A673 (cell line): ENCODE data around the gene TAF4. TPM values are rescaled to one million over a fixed set of nuclear protein-coding genes. Genes with fewer than 3 reads are reported as not detected.
"Not testable (repeated sequence)": the region's sequence is repeated elsewhere in the genome, so short reads cannot be mapped to it uniquely, and the experiment has no call there.

Experiments used
- BruUV-seq: library from RNA; stranded (reverse); fragments of 400-500 nt; replicated peaks from 2 replicates; lab custom pipeline; 2021; lab: Mats Ljungman, UMichigan
- CTCF ChIA-PET: fragments of 300-600 bp; sonication (Branson Sonifier 250); formaldehyde crosslinking; loops from one replicate; lab custom pipeline; 2022; ENCODE audit warnings: antibody characterized with exemption; lab: Charles Lee
- POLR2A ChIA-PET: fragments of 300-600 bp; sonication (Branson Sonifier 250); formaldehyde crosslinking; loops from one replicate; lab custom pipeline; 2022; ENCODE audit warnings: antibody characterized with exemption; ENCODE audit not compliant: low non-redundant PET; lab: Charles Lee
- DNase-seq: peaks from one replicate; pipeline ENCODE4 v3.0.0-alpha.2; 2015; ENCODE audit warnings: low spot score
- H3K27ac ChIP-seq: fragments of 200-600 bp; sonication (generic); 2 replicates; pipeline ENCODE4 v1.5.1; 2016; ENCODE audit warnings: mixed run types, low read depth, mild to moderate bottlenecking, mixed read lengths, antibody characterized with exemption, low read length; ENCODE audit not compliant: poor library complexity, severe bottlenecking
- H3K27me3 ChIP-seq: fragments of 200-600 bp; sonication (generic); replicated peaks from 2 replicates; pipeline ENCODE4 v1.6.1; 2017; ENCODE audit warnings: mixed run types, low read depth, mild to moderate bottlenecking, mixed read lengths, antibody characterized with exemption, low read length; ENCODE audit not compliant: insufficient read depth, poor library complexity
- H3K36me3 ChIP-seq: fragments of 200-600 bp; sonication (generic); 2 replicates; pipeline ENCODE4 v1.6.1; 2016; ENCODE audit warnings: mixed run types, mild to moderate bottlenecking, mixed read lengths, antibody characterized with exemption, low read length; ENCODE audit not compliant: insufficient read depth, poor library complexity, severe bottlenecking
- H3K4me1 ChIP-seq: fragments of 200-600 bp; sonication (generic); 2 replicates; pipeline ENCODE4 v1.6.1; 2017; ENCODE audit warnings: mixed run types, mild to moderate bottlenecking, mixed read lengths, antibody characterized with exemption, low read length; ENCODE audit not compliant: insufficient read depth, poor library complexity, severe bottlenecking
- H3K4me3 ChIP-seq: fragments of 200-600 bp; sonication (generic); 2 replicates; pipeline ENCODE4 v1.5.1; 2016; ENCODE audit warnings: low read depth, mixed run types, mild to moderate bottlenecking, mixed read lengths, low read length; ENCODE audit not compliant: poor library complexity, severe bottlenecking
- H3K9me3 ChIP-seq: fragments of 200-600 bp; sonication (generic); 2 replicates; pipeline ENCODE4 v1.6.1; 2016; ENCODE audit warnings: mixed run types, low read depth, mild to moderate bottlenecking, mixed read lengths, antibody characterized with exemption, low read length; ENCODE audit not compliant: poor library complexity, severe bottlenecking
- CTCF ChIP-seq: fragments of 300-800, 200-600 bp; sonication (generic); conservative IDR thresholded peaks from 2 replicates; pipeline ENCODE4 v1.5.1; 2017; ENCODE audit warnings: low read depth, mild to moderate bottlenecking, antibody characterized with exemption, low read length, moderate library complexity, mixed read lengths
- EZH2 ChIP-seq: fragments of 200-600 bp; sonication (generic); IDR thresholded peaks from 2 replicates; pipeline ENCODE4 v1.6.1; 2017; ENCODE audit warnings: borderline replicate concordance, low read depth, mild to moderate bottlenecking, mixed read lengths, antibody characterized with exemption, low read length; ENCODE audit not compliant: poor library complexity, severe bottlenecking
- intact Hi-C: fragments of 100-400 bp; cut with micrococcal nuclease; formaldehyde crosslinking; loops from one replicate; pipeline ENCODE4 v1.10.0; 2022; ENCODE audit not compliant: unreplicated experiment
- total RNA-seq: library from RNA; stranded (reverse); gene quantifications from 2 replicates; pipeline ENCODE4 v1.2.3, GENCODE V29; 2021

TAF4 gene
- total RNA-seq, 1 experiment from 2014 or later: 37.0 TPM

- Histone ChIP-seq H3K9me3 (peaks cover 22% of the 10 kb centered on the region), H3K4me3 (no peak overlapping the region), H3K27me3 (no peaks in the 10 kb centered on the region), H3K27ac (no peak overlapping the region), H3K4me1 (no peaks in the 10 kb centered on the region), H3K36me3 (no peaks in the 10 kb centered on the region)
- BruUV-seq: no TSS peak
- intact Hi-C loops: no loop called here
- POLR2A ChIA-PET: no interaction called here
- TF ChIP-seq EZH2 (no peak), CTCF (no peak)
- CTCF ChIA-PET: no interaction called here
- no peak for DNase-seq
These were observed 13.5 kb upstream of the TAF4 start for GRCh38 chr20:62079166-62079565.

- Histone ChIP-seq H3K4me3 (no peak overlapping the region), H3K4me1 (no peaks in the 10 kb centered on the region), H3K27me3 (no peaks in the 10 kb centered on the region), H3K9me3 (peaks cover 24% of the 10 kb centered on the region), H3K27ac (no peak overlapping the region), H3K36me3 (no peaks in the 10 kb centered on the region)
- POLR2A ChIA-PET: no interaction called here
- CTCF ChIA-PET: no interaction called here
- intact Hi-C loops: no loop called here
- TF ChIP-seq EZH2 (no peak), CTCF (no peak)
- no peak for DNase-seq
- BruUV-seq: no TSS peak
These were observed 7.6 kb upstream of the TAF4 start for GRCh38 chr20:62073323-62073722.

- POLR2A ChIA-PET: not testable (repeated sequence)
These were observed 6.2 kb upstream of the TAF4 start for GRCh38 chr20:62071669-62072430.

GRCh38 chr20:62069741-62070216 lies 4.1 kb upstream of the TAF4 start:
- ChIA-PET POLR2A (no interaction called here), CTCF (no interaction called here)
- no peak for DNase-seq
- Histone ChIP-seq H3K27me3 (no peaks in the 10 kb centered on the region), H3K9me3 (peaks cover 8% of the 10 kb centered on the region), H3K4me3 (no peak overlapping the region), H3K4me1 (peaks cover 15% of the 10 kb centered on the region), H3K36me3 (no peaks in the 10 kb centered on the region), H3K27ac (no peak overlapping the region)
- no TSS peak for BruUV-seq
- intact Hi-C loops: no loop called here
- TF ChIP-seq CTCF: no peak
- no peak for TF ChIP-seq EZH2

More at GRCh38 chr20:62071669-62072430, 6.2 kb upstream of the TAF4 start:
- Histone ChIP-seq H3K9me3 (peaks cover 22% of the 10 kb centered on the region), H3K4me1 (peaks cover 13% of the 10 kb centered on the region)
- H3K4me3 ChIP-seq, DNase-seq, BruUV-seq, H3K27me3 ChIP-seq, H3K36me3 ChIP-seq, H3K27ac ChIP-seq, intact Hi-C loops: not testable (repeated sequence)
- CTCF ChIA-PET: interaction anchor here (0.6 kb wide), 1 partner anchor 21 kb away, joined by 3 read pairs; no protein-coding TSS in a partner anchor
